ENCODE measurements around the gene FBXL19. TPM values are rescaled to one million over a fixed set of nuclear protein-coding genes. Genes with fewer than 3 reads are reported as not detected.

The FBXL19 gene
- total and polyA plus RNA-seq, 2 of the 13 experiments (the other 11 are each of a cell fraction or from before 2014, with no cell fraction given), result 6.0 to 13.7 TPM

DNA sequence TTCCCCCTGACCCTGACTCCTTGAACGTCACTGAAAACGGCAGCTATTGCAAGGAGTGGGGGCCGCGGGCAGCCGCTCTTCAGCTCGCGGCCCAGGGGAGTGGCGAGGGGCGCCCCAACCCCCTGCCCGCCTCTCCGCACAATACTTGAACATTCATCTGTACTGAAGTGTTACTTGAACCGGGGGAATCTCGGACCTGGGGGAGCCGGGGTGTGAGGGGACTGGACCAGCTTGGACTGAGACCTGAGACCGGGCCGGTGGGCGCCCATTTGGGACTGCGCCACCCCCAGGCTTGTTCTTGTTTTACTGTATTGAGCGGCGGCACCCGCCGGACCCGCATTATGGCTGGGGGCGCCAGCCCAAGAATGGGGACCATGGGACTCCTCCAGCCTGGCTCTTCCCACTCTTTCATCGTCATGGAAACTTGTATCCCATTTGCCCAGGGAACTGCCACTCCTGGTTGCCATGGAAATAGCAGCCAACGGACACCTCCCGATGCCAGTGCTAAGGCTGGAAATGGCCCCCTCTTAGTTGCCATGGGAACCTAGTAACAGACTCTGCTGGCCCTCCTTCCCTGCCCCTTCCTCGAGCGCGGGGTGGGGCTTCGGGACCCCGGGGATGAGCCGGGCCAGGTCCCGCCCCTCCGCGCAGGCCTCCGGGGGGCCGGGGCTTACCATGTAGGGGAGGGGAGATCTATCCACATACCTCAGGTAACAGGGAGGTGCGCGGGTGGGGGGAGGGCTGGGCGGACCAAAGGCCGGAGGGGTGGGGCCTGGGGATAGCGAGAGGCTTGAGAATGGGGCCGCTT, 24.7 kb downstream of the FBXL19 start (continued):
- TF ChIP-seq ZBTB38 (CRISPR knock-in tag; IDR thresholded peaks at IDR 0.05) (peak; percentile 36; the same call in 1 of the 2 replicates), GZF1 (CRISPR knock-in tag; IDR thresholded peaks at IDR 0.05) (no peak), HDAC1 (CRISPR knock-in tag; IDR thresholded peaks at IDR 0.05) (0 out of 2 replicates have a peak, but pooled peaks have one; percentile 15), NFYC (CRISPR knock-in tag; IDR thresholded peaks at IDR 0.05) (peak; percentile 79)

DNA sequence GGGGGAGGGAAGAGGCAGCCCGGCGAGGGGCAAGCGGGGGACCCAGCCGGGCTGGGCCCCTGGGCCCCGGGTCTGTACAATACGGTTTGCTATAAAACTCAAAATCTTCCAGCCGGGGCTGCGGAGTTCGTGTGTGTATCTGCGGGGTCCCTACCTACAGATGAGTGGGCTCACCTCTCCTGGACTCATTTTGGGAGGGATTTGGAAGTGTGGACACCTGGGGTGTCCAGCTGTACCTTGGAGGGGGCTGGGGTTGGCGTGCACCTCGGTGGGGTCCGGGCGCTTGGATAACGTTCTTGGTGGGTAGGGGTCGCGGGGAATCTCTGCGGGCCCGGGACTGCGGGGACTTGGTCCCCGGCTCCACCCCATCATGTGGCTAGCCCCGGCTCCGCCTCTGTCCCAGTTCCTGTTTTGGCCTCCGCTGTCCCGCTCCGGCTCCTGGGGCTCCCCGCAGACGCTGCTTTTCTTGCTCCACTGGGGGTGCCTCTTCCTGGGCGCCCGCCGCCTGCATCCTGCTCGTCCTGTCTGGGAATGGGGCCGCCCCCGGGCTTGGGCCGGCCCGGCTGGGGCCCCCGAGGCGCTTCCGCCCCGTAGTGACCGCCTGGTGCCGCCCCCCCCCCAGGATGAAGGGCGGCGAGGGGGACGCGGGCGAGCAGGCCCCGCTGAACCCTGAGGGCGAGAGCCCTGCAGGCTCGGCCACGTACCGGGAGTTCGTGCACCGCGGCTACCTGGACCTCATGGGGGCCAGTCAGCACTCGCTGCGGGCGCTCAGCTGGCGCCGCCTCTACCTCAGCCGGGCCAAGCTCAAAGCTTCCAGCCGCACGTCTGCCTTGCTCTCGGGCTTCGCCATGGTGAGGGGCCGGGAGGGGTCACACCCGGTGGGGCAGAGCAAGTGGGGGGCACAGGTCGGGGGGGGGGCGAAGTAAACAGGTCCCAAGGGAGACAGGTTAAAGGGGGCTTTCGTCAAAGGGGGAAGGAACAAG, 25.6 kb downstream of the FBXL19 start, which contains the start of gene ORAI3:
ORAI3 (plus strand) TSS at position 402 of the 983 bp plus-strand sequence; CDS start at position 624, 222 bp downstream.
- Histone ChIP-seq H3K4me3 (replicated peaks in 1 of 3; ENCODE audit: insufficient read depth in 1 of 3, low read depth in 2 of 3, low read length in 3 of 3) (peak within 1 kb of the TSS; percentile 74 to 93 (median 88)), H3K4me1 (ENCODE audit: insufficient read depth, low read length) (peaks cover 35% of the 10 kb centered on the region), H3K27ac (ENCODE audit: extremely low read length, insufficient read depth, low read length) (peak within 1 kb of the TSS; percentile 74), H3K9me3 (ENCODE audit: low read length) (no peaks in the 10 kb centered on the region), H3K9ac (ENCODE audit: insufficient read depth, low read depth, low read length) (peak within 1 kb of the TSS; percentile 91), H3K36me3 (replicated peaks in 1 of 2; ENCODE audit: control insufficient read depth in 1 of 2, insufficient read depth in 2 of 2, low read length in 2 of 2) (peaks cover under 1 to 10% of the 10 kb centered on the region in 2 experiments; a peak in 3 of 5 replicates), H3K4me2 (ENCODE audit: low read depth, low read length) (peak within 1 kb of the TSS; percentile 98), H3K79me2 (ENCODE audit: insufficient read depth, low read length) (peaks cover 5% of the 10 kb centered on the region), H3K27me3 (ENCODE audit: control insufficient read depth in 1 of 2, insufficient read depth in 2 of 2, low read length in 2 of 2) (no peaks in the 10 kb centered on the region; a peak in 1 of 5 replicates), H4K20me1 (ENCODE audit: insufficient read depth, low read length) (no peaks in the 10 kb centered on the region), H2AFZ (ENCODE audit: low read length) (no peak within 1 kb of the TSS)
- FAIRE-seq, result peak; percentile 37
- 3% methylated on average over 42 of the region's 70 CpGs for WGBS (ENCODE audit: low lambda C conversion rate)
- in situ Hi-C loops (cut with HindIII; ENCODE audit: extremely low pct_ligation_motif_present, low pct_unique_long_range_greater_than_20kb), result no loop called here
- DNase-seq (ENCODE audit: low spot score), result no peak
- BruUV-seq (replicated peaks), result no TSS peak
- ChIA-PET POLR2A (interaction anchor here (0.7 to 2.1 kb wide), 11 partner anchors 8 to 232 kb away, joined by 3 to 8 read pairs (median 6); partner anchors contain the start of genes FBXL19, KAT8, ZNF646 and ZNF668), CTCF (ENCODE audit: low intra/inter-chr PET ratio, low total read pairs) (no interaction called here)
- ATAC-seq, result peak; percentile 48
- intact Hi-C loops (cut with micrococcal nuclease; ENCODE audit: unreplicated experiment), result loop anchor here (1.0 kb wide), 1 partner anchor 27 kb away; no protein-coding TSS in a partner anchor
- no peak for TF ChIP-seq SNAPC4 (CRISPR knock-in tag; IDR thresholded peaks at IDR 0.05)
- TF ChIP-seq ZNF629 (CRISPR knock-in tag; conservative IDR thresholded peaks at IDR 0.05), result peak; percentile 5; the same call in 1 of the 2 replicates
- 0 out of 2 replicates have a peak, but pooled peaks have one; percentile 48 for TF ChIP-seq ZBTB7B (CRISPR knock-in tag; IDR thresholded peaks at IDR 0.05)
- no peak for TF ChIP-seq CBX1 (IDR thresholded peaks at IDR 0.05; ENCODE audit: low read depth)
- 0 out of 2 replicates have a peak, but pooled peaks have one; percentile 14 for TF ChIP-seq ZNF331 (CRISPR knock-in tag; IDR thresholded peaks at IDR 0.05)

Measured in HepG2 (cell line).